Measurements from ENCODE around the gene WDR86.

Gene WDR86, protein sequence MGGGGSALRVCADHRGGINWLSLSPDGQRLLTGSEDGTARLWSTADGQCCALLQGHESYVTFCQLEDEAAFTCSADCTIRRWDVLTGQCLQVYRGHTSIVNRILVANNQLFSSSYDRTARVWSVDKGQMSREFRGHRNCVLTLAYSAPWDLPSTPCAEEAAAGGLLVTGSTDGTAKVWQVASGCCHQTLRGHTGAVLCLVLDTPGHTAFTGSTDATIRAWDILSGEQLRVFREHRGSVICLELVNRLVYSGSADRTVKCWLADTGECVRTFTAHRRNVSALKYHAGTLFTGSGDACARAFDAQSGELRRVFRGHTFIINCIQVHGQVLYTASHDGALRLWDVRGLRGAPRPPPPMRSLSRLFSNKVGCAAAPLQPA

DNA sequence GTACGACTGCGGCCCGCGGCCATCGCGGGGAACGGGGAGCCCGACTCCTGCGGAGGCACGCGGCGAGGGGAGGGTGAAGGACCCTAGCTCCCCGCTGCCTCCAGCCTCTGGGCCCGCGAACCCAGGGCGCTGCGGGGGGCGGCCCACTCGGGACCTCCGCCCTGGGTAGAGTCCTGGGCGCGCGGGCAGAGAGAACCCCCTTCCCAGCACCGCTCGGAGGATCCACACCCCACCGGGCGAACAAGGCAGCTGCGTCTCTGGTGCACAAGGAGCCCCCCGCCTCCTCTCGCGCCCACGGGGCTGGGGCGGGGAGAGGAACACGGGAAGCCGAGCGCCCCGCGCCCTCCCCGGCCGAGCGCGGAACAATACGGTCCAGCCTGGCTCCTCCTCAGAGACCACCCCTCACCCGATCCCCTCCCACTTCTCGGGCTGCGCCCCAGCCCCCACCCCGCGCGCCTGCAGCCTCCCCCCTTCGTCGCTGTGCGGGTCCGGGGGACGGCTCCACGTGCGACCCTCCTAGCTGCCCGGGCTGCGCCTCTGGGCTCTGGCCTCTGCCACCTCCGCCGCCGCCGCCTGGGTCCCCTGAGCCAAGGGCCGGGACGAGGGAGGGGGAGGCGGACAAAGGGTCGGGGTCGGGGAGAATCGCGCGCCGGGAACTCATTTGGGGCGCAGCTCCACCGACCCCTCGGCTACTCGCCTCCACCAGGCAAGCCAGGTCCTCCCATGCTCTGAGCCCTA lies at the start of gene WDR86:
Gene WDR86, minus strand, starts transcription at position 372 of the 738 bp plus-strand sequence. CDS start 449 bp downstream, outside the sequence.
- DNase-seq (ENCODE audit: insufficient read length, low spot score) (no peak), FAIRE-seq (no peak)
- TF ChIP-seq POLR2A (IDR thresholded peaks at IDR 0.05; ENCODE audit: low read depth, low read length) = no peak

DNA sequence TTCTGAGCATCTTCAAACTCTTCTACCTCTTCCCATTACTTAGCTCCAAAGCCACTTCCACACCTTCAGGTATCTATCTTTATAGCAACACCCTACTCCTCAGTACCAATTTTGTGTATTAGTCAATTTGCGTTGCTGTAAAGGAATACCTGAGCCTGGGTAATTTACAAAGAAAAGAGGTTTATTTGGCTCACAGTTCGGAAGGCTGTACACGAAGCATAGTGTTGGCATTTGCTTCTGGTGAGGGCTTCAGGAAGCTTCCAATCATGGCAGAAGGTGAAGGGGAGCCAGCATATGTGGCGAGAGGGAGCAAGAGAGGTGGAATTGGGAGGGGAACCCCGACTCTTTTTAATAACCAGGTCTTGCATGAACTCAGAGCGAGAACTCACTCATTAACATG lies 47.7 kb upstream of the WDR86 start:
- no peak for TF ChIP-seq POLR2A (IDR thresholded peaks at IDR 0.05; ENCODE audit: low read depth, low read length)
- FAIRE-seq = no peak
- DNase-seq (ENCODE audit: insufficient read length, low spot score) = no peak

DNA sequence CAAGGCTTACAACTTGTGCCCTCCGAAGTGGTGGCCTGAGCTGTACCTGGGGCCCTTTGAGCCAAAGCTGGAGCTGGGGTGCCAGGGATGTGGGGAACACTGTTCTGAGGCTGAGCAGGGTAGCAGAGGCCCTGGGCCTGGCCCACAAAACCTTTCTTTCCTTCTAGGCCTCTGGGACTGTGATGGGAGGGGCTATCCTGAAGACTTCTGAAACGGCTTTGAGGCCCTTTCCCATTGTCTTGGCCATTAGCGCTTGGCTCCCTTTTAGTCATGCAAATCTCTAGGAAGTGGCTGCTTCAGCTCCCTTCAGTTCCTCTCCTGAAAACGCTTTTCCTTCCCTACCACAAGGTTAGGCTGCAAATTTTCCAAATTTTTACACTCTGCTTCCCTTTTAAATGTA lies 46.9 kb upstream of the WDR86 start:
- TF ChIP-seq POLR2A (IDR thresholded peaks at IDR 0.05; ENCODE audit: low read depth, low read length) = no peak
- no peak for FAIRE-seq
- DNase-seq (ENCODE audit: insufficient read length, low spot score) = no peak

DNA sequence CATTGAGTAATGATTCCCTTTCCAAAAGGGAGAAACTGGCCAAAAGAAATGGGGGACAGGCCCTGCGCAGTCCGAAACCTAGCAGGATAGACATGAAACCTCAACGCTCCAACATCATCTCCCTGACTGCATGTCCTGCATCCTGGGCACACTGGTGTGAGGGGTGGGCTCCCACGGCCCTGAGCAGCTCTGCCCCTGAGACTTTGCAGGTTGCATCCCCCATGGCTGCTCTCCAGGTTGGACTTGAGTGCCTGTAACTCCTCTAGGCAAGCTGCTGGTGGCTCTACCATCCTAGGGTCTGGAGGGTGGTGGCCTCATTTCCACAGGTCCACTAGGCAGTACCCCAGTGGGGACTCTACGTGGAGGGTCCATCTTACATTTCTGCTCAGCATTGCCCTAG lies 46.4 kb upstream of the WDR86 start:
- DNase-seq (ENCODE audit: insufficient read length, low spot score) = no peak

DNA sequence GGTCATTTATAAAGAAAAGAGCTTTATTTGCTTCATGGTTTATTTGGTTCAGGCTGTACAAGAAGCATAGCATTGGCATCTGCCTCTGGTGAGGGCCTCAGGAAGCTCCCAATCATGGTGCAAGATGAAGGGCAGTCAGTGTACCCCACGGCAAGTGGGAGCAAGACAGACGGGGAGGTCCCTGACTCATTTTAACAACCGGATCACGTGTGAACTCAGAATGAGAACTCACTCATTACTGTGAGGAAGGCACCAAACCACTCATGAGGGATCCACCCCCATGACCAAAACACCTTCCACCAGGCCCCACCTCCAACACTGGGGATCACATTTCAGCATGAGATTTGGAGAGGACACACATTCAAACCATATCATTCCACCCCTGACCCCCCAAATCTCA lies 45.9 kb upstream of the WDR86 start:
- no peak for FAIRE-seq
- TF ChIP-seq POLR2A (IDR thresholded peaks at IDR 0.05; ENCODE audit: low read depth, low read length) = no peak
- DNase-seq (ENCODE audit: insufficient read length, low spot score) = no peak

More for the DNA sequence above, 46.4 kb upstream of the WDR86 start:
- no peak for TF ChIP-seq POLR2A (IDR thresholded peaks at IDR 0.05; ENCODE audit: low read depth, low read length)
- FAIRE-seq = no peak

DNA sequence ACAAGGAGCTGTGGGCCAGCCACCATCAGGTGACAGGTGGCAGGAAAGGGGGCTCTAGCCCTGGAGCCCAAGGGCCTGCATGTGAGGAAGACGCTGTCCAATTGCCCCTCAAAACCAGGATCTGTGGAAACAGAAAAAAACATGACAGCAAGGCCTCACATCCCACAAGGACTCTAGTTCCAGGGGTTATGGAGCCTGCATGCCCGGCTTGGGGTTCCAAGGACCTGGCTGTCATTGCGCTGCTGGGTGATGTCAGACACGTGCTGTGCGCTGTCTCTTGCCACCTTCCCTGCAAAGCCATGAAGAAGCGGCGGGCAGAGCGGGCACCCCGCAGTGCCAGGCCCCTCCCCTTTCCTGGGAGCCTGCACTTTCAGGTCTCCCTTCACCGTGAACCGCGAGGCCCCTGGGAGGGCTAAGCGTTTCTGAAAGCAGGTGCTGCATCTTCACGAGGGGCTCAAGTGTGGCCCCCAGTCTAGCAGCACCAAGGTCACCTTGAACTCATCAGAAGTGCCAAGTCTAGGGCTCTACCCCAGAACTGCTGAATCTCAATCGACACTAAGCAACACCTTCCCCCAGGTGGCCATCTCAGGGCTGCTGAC lies 45.2 kb upstream of the WDR86 start:
- no peak for DNase-seq (ENCODE audit: insufficient read length, low spot score)
- no peak for TF ChIP-seq POLR2A (IDR thresholded peaks at IDR 0.05; ENCODE audit: low read depth, low read length)
- no peak for FAIRE-seq

DNA sequence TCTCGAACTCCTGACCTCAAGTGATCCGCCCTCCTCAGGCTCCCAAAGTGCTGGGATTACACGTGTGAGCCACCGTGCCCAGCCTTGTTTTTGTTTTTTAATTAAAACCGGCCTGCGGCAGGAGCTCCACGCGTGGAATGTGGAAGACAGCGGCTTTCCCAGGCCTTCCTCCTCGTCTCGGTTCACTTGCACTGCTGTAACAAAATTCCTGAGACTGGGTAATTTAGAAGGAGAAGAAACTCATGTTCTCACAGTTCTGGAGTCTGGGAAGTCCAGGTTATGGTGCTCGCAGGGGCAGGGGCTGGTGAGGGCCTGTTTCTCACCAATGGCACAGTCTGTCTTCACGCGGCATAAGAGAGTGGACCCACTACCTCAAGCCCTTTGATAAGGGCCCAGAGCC lies 44.5 kb upstream of the WDR86 start:
- DNase-seq (ENCODE audit: insufficient read length, low spot score) = no peak
- no peak for TF ChIP-seq POLR2A (IDR thresholded peaks at IDR 0.05; ENCODE audit: low read depth, low read length)
- no peak for FAIRE-seq

DNA sequence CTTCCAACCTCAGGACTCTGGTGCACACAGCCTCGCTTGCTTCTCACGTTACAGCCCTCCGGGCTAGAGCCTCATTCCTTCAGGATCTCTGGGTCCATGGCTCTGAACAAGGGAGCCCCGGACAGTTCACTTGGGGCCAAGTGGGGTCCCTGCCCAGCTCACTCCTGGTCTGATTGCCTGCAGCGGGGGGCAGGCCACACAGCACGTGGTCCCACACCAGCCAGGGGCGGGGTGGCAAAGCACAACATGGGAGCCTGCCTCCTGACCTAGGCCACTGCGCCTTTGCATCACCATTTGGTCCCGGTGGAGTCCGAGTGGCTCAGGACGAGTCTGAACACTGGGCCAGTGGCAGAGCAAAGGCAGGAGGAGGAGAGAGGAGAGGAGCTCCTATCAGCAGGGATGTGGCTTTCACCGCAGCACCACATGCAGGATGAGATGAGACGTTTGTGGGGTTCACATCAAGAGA lies 43.5 kb upstream of the WDR86 start:
- FAIRE-seq (no peak), DNase-seq (ENCODE audit: insufficient read length, low spot score) (no peak)
- no peak for TF ChIP-seq POLR2A (IDR thresholded peaks at IDR 0.05; ENCODE audit: low read depth, low read length)

DNA sequence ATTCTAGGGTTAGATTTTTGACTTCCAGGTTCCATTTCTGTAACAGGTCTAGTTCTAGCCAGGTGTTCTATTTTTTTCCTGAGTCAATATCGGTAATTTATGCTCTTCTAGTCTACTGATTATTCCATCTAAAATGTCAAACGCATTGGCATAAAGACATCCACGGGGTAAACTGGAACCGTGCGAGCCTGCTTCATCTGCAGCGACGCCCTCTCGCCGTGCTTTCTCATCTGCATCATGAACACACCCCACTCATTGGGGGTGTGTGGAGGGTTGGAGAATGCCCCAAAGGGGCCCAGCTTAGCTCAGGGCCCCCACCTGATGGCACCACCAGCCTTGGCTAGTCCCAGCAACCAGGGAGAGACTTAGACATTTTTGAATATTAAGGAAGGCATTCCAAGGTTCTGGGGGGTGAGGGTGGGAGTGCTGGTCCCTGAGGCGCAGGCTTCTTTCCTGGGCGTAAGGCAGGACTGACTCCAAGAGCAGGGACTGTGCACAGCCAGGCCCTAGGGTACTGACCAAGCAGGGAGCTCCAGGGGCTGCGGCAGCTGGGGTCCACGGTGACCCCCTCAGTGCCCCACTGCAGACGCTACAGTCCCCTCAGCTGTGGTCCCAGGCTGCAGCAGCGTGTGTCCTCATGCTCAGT lies 43.0 kb upstream of the WDR86 start:
- FAIRE-seq (no peak), DNase-seq (ENCODE audit: insufficient read length, low spot score) (no peak)
- TF ChIP-seq POLR2A (IDR thresholded peaks at IDR 0.05; ENCODE audit: low read depth, low read length) = no peak

DNA sequence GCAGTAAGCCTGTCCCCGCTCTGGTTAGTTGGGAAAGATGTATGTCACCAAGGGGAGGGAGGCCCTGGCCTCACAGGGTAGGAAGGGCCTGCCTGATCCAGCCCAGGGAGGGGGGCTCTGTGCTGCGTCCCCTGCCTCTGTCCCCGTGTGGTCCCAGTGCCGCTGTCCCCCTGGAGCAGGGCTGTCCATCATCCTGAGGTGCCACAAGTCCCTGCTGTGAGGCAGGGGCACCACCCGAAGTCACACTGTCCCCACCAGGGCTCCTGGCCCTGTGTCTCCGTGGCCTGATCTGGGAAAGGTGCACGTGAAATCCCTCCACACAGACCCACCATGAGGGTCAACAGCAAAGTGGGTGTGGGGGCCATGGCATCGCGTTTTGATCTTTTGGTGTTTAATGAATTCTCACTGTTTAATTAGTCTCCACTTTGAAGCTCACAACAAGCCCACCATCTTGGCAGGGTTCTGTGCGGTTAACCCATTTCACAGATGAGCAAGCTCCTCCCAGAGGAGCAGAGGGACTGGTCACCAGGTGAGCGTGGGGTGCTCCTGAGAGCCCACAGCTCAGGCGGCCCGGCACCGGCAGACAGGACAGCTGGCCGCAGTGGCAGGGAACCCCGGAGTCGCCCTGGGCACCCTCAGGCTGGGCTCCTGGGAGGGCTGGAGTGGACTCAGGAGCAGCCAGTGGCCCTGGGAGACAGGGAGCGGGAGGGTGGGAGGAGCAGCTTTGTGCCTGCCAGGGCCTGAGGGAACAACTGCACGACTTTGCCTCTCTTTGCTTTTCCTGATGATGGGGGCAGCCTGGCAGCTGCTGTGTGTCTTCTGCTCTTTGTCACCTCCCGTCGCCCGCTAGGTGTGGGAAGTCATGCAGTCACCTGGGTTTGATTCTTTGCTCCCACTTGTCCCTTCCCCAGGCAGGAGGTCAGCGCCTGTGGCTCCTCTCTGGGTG lies 42.1 kb upstream of the WDR86 start:
- FAIRE-seq = no peak
- no peak for DNase-seq (ENCODE audit: insufficient read length, low spot score)
- TF ChIP-seq POLR2A (IDR thresholded peaks at IDR 0.05; ENCODE audit: low read depth, low read length) = no peak

DNA sequence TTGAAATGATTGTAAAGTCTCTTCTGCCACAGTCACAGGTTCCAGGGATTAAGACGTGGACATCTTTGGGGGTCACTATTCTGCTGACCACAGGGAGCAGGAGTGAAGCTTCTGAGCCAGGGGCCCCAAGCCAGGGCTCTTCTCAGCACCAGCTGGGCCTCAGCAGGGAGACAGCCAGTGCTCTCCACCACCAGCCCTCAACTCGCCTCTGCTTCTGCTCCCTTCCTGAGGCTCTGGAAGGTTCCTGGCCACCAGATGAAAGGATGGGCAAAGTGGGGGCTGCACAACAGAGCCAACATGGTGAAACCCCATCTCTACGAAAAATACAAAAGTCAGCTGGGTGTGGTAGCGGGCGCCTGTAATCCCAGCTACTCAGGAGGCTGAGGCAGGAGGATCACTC lies 41.3 kb upstream of the WDR86 start:
- no peak for TF ChIP-seq POLR2A (IDR thresholded peaks at IDR 0.05; ENCODE audit: low read depth, low read length)
- DNase-seq (ENCODE audit: insufficient read length, low spot score) (no peak), FAIRE-seq (no peak)

DNA sequence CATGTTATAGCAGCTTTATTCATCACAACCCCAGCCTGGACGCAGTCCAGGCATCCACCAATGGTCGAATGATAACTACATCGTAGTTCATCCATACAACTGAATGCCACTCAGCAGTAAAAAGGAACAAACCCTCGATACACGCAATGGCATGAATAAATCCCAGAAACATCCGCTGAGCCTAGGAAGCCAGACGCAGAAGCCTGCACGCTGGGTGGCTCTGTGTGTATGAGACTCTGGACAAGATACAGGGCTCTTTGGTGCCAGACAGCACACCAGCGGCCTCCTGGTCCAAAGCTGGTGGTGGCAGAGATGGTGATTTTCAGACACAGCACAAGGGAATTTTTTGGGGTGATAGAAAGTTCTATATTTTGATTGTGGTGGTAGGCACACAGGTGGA lies 40.2 kb upstream of the WDR86 start:
- DNase-seq (ENCODE audit: insufficient read length, low spot score) (no peak), FAIRE-seq (no peak)
- TF ChIP-seq POLR2A (IDR thresholded peaks at IDR 0.05; ENCODE audit: low read depth, low read length) = no peak

All from H54 (cell line).